GM13977 (cell line): ENCODE results near the gene DDHD1.
"Not testable (repeated sequence)": the region's sequence is repeated elsewhere in the genome, so short reads cannot be mapped to it uniquely, and the experiment has no call there.

ENCODE experiments used
- DNase-seq: peaks from one replicate; pipeline ENCODE4 v3.0.0; 2012; ENCODE audit warnings: low spot score
- in situ Hi-C: fragments of 300-500 bp; cut with MboI; formaldehyde crosslinking; loops from one replicate; pipeline ENCODE4 v1.12.0; 2022; ENCODE audit warnings: low sequenced_read_pairs, low pct_unique_long_range_greater_than_20kb, mixed read lengths, inconsistent platforms; ENCODE audit not compliant: unreplicated experiment
- TF ChIP-seq, protein P1 (sequence below): IDR thresholded peaks from 2 replicates; pipeline ENCODE4 v1.5.1; 2012; ENCODE audit warnings: mild to moderate bottlenecking, control low read depth; ENCODE audit not compliant: insufficient read depth; ENCODE audit errors: extremely low read depth, missing control alignments

DDHD1 gene

GRCh38 chr14:53146739-53147138, 6.4 kb downstream of the DDHD1 start:
- no peak for DNase-seq
- TF ChIP-seq, protein P1, sequence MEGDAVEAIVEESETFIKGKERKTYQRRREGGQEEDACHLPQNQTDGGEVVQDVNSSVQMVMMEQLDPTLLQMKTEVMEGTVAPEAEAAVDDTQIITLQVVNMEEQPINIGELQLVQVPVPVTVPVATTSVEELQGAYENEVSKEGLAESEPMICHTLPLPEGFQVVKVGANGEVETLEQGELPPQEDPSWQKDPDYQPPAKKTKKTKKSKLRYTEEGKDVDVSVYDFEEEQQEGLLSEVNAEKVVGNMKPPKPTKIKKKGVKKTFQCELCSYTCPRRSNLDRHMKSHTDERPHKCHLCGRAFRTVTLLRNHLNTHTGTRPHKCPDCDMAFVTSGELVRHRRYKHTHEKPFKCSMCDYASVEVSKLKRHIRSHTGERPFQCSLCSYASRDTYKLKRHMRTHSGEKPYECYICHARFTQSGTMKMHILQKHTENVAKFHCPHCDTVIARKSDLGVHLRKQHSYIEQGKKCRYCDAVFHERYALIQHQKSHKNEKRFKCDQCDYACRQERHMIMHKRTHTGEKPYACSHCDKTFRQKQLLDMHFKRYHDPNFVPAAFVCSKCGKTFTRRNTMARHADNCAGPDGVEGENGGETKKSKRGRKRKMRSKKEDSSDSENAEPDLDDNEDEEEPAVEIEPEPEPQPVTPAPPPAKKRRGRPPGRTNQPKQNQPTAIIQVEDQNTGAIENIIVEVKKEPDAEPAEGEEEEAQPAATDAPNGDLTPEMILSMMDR: no peak
- in situ Hi-C loops: no loop called here

DNA sequence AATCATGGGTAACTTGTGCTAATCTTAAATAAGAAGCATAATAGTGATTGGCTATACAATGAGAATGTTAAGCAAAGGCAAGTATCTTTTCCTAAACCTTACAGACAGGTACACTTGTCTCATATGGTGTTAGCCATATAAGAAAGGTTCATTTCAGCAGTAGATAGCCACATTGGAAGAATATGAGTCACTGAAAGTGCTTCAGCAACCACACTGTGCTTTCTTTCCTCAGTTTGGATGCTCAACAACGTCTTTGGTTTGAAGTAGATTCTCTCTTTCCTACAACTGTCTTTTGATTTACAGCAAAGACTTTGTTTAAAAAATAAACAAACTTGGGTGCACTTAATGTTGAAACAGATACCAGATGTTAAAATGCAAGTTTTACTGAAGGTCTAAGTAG, 8.9 kb downstream of the DDHD1 start:
- peak; percentile 39 for DNase-seq
- TF ChIP-seq, protein P1: no peak

DNA sequence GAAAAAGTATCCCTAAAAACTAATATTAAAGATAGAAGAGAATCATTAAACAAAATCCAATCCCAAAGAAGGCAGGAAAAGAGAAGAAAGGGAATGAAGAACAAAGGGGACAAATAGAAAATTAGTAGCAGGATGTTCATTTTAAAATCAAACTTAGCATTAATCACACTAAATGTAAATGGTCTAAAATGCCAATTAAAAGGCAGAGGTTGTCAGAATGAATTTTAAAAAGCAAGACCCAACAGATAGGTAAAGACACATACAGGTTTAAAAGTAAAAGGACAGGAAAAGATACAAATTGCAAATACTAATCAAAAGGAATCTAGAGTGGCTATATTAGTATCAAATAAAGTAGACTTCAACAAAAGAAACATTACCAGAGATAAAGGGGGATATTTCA, 12.5 kb downstream of the DDHD1 start:
- no peak for DNase-seq
- in situ Hi-C loops: no loop called here
- TF ChIP-seq, protein P1: no peak

More for the DNA sequence above, 8.9 kb downstream of the DDHD1 start:
- in situ Hi-C loops: no loop called here

GRCh38 chr14:53137568-53138203, 15.4 kb downstream of the DDHD1 start:
- in situ Hi-C loops: no loop called here
- TF ChIP-seq, protein P1: no peak
- DNase-seq: no peak

- in situ Hi-C loops, DNase-seq: not testable (repeated sequence)
Observed at GRCh38 chr14:53130491-53130890, 22.6 kb downstream of the DDHD1 start.

DNA sequence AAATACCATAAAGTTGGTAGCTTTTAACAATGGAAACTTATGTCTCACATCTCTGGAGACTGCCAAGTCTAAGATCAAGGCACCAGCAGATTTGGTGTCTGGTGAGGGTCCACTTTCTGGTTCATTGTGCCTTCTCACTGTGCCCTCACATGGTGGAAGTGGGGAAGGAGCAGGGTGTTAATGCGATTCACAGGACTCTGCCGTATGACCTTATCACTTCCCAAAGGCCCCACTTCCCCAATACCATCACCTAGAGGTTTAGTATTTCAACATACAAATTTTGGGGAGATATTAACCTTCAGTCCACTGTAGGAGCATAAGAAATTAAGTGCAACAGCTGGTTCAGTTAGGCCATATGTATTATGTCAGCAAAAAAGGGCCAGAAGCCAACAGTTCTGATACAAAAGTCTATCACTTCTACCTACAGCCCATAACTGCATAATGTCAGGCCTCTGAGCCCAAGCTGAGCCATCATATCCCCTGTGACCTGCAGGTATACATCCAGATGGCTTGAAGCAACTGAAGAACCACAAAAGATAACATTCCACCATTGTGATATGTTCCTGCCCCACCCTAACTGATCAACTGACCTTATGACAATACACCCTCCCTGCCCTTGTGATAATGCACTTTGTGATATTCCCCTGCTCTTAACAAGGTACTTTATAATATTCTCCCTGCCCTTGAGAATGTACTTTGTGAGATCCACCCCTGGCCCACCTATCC, 24.7 kb downstream of the DDHD1 start:
- no peak for DNase-seq
- in situ Hi-C loops: no loop called here
- TF ChIP-seq, protein P1: no peak

DNA sequence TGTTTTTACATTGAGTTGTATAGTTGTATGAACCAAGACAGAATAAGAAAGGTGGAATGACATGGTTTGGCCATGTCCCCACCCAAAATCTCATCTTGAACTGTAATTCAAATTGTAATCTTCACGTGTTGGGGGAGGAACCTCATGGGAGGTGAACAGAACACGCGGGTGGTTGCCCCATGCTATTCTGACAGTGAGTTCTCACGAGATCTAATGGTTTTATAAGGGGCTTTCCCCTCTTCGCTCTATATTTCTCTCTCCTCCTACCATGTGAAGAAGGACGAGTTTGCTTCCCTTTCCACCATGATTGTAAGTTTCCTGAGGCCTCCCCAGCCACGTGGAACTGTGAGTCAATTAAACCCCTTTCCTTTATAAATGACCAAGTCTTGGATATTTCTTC, 25.3 kb downstream of the DDHD1 start:
- no peak for DNase-seq
- TF ChIP-seq, protein P1: no peak
- in situ Hi-C loops: no loop called here
